ENCODE results near the gene EEF2K.

- TF ChIP-seq CTCF (IDR thresholded peaks at IDR 0.05) (no peak), EZH2 (IDR thresholded peaks at IDR 0.05; ENCODE audit: borderline replicate concordance, insufficient read depth, low read depth, low read length, poor library complexity, severe bottlenecking) (no peak)
These were observed 118.1 kb downstream of the EEF2K start for GRCh38 chr16:22323959-22324786.
